Esophagus muscularis mucosa (tissue), 3 donors: ENCODE data around the gene AATF.

Experiments used
- CTCF ChIP-seq, 3 experiments: fragments of 200-600 bp in 2 of 3; fragments of 450-650 bp in 1 of 3; sonication (generic) in 2 of 3; IDR thresholded peaks; one replicate each; pipeline ENCODE4 v1.5.1; 2017 to 2019; ENCODE audit warnings: antibody characterized with exemption in 3 of 3, mild to moderate bottlenecking in 2 of 3, moderate library complexity in 1 of 3
- POLR2A ChIP-seq: fragments of 450-650 bp; IDR thresholded peaks from one replicate; pipeline ENCODE4 v1.6.1; 2017; ENCODE audit warnings: antibody characterized with exemption, moderate library complexity, mild to moderate bottlenecking, low read depth
- POLR2AphosphoS5 ChIP-seq, 2 donors: sonication (generic); formaldehyde crosslinking; IDR thresholded peaks; one replicate each; pipeline ENCODE4 v1.6.1; 2017; ENCODE audit warnings: antibody characterized with exemption in 2 of 2

GRCh38 chr17:36999471-36999870 is 50.7 kb downstream of the AATF start:
- TF ChIP-seq CTCF (IDR thresholded peaks at IDR 0.05) (no peak), POLR2AphosphoS5 (IDR thresholded peaks at IDR 0.05) (no peak), POLR2A (no peak)
